ENCODE results near the gene ADGRL3. TPM values are rescaled to one million over a fixed set of nuclear protein-coding genes. Genes with fewer than 3 reads are reported as not detected.

The ADGRL3 gene
- total and polyA plus RNA-seq, 9 donors = 0.88 to 9.5 (median 2.5) TPM

GRCh38 chr4:61693520-61693919 lies 493.4 kb downstream of the ADGRL3 start:
- Histone ChIP-seq H3K36me3 (no peaks in the 10 kb centered on the region), H3K27ac (no peak overlapping the region), H3K9me3 (no peaks in the 10 kb centered on the region), H3K4me3 (no peak overlapping the region), H3K4me1 (ENCODE audit: insufficient read depth) (no peaks in the 10 kb centered on the region), H3K27me3 (no peaks in the 10 kb centered on the region)
- intact Hi-C loops (cut with DNase I) = no loop called here
- no peak for DNase-seq
- TF ChIP-seq POLR2A (IDR thresholded peaks at IDR 0.05) = no peak
- 83 to 94% (median 89%) methylated on average over 1 of the region's 1 CpG for WGBS, 3 donors

- Histone ChIP-seq H3K27ac (no peak overlapping the region), H3K27me3 (no peaks in the 10 kb centered on the region), H3K4me1 (ENCODE audit: insufficient read depth) (no peaks in the 10 kb centered on the region), H3K4me3 (no peak overlapping the region), H3K36me3 (no peaks in the 10 kb centered on the region), H3K9me3 (no peaks in the 10 kb centered on the region)
- TF ChIP-seq POLR2A (IDR thresholded peaks at IDR 0.05) (no peak), EP300 (IDR thresholded peaks at IDR 0.05) (no peak)
- intact Hi-C loops (cut with DNase I) = no loop called here
- DNase-seq = no peak
- WGBS, 3 donors = 43 to 47% (median 45%) methylated on average over 4 of the region's 4 CpGs
Measured at GRCh38 chr4:61714387-61714911, 514.3 kb downstream of the ADGRL3 start.

- DNase-seq = no peak
- Histone ChIP-seq H3K4me3 (no peak overlapping the region), H3K27ac (no peak overlapping the region), H3K36me3 (no peaks in the 10 kb centered on the region), H3K27me3 (no peaks in the 10 kb centered on the region), H3K9me3 (no peaks in the 10 kb centered on the region), H3K4me1 (ENCODE audit: insufficient read depth) (no peaks in the 10 kb centered on the region)
- 75 to 89% (median 85%) methylated on average over 6 of the region's 6 CpGs for WGBS, 3 donors
- intact Hi-C loops (cut with DNase I) = no loop called here
- TF ChIP-seq POLR2A (IDR thresholded peaks at IDR 0.05) = no peak
- TF ChIP-seq EP300 (IDR thresholded peaks at IDR 0.05) = no peak
- no peak for TF ChIP-seq CTCF (IDR thresholded peaks at IDR 0.05)
Measured at GRCh38 chr4:61716426-61716825, 516.3 kb downstream of the ADGRL3 start.

- no peak for TF ChIP-seq CTCF (IDR thresholded peaks at IDR 0.05)
- TF ChIP-seq EP300 (IDR thresholded peaks at IDR 0.05) = no peak
- no peak for TF ChIP-seq POLR2A (IDR thresholded peaks at IDR 0.05)
- DNase-seq = no peak
- intact Hi-C loops (cut with DNase I) = no loop called here
- Histone ChIP-seq H3K4me3 (no peak overlapping the region), H3K36me3 (no peaks in the 10 kb centered on the region), H3K27ac (no peak overlapping the region), H3K4me1 (ENCODE audit: insufficient read depth) (no peaks in the 10 kb centered on the region), H3K9me3 (no peaks in the 10 kb centered on the region), H3K27me3 (no peaks in the 10 kb centered on the region)
- WGBS, 3 donors = 89 to 92% (median 91%) methylated on average over 7 of the region's 7 CpGs
Measured at GRCh38 chr4:61723492-61723891, 523.4 kb downstream of the ADGRL3 start.

- H3K27me3 ChIP-seq = no peaks in the 10 kb centered on the region
- H3K27ac ChIP-seq = no peak overlapping the region
- TF ChIP-seq POLR2A (IDR thresholded peaks at IDR 0.05) (no peak), CTCF (IDR thresholded peaks at IDR 0.05) (no peak), EP300 (IDR thresholded peaks at IDR 0.05) (no peak)
- no peaks in the 10 kb centered on the region for H3K4me1 ChIP-seq (ENCODE audit: insufficient read depth)
- no peak for DNase-seq
- WGBS, 3 donors = 2 to 3% (median 2%) methylated on average over 2 of the region's 2 CpGs
- H3K36me3 ChIP-seq = no peaks in the 10 kb centered on the region
- no peak overlapping the region for H3K4me3 ChIP-seq
- intact Hi-C loops (cut with DNase I) = no loop called here
- H3K9me3 ChIP-seq = no peaks in the 10 kb centered on the region
Measured at GRCh38 chr4:61727286-61727685, 527.2 kb downstream of the ADGRL3 start.
